Endometrial microvascular endothelial cells (primary cell): ENCODE measurements around the gene RELL2. TPM values are rescaled to one million over a fixed set of nuclear protein-coding genes. Genes with fewer than 3 reads are reported as not detected.
"Not testable (repeated sequence)": the region's sequence is repeated elsewhere in the genome, so short reads cannot be mapped to it uniquely, and the experiment has no call there.

Source experiments
- in situ Hi-C: cut with HindIII; loops from 2 replicates; pipeline ENCODE4 v1.10.0; 2017; ENCODE audit warnings: low sequenced_read_pairs, low pct_unique_long_range_greater_than_20kb; ENCODE audit errors: inconsistent ontology term
- total RNA-seq: library from RNA; depleted of rRNA; stranded (reverse); fragments of >200 nt; gene quantifications from one replicate; pipeline ENCODE4 v1.2.3, GENCODE V29; 2015; ENCODE audit errors: inconsistent ontology term

The RELL2 gene
- 9.0 TPM for total RNA-seq

GRCh38 chr5:141636413-141637122 lies at the start of gene RELL2, which contains the start of gene HDAC3:
RELL2 (plus strand) TSS chr5:141636997; CDS start chr5:141638226, 1,229 bp downstream.
HDAC3 (minus strand) TSS chr5:141636849; CDS start chr5:141636790, 59 bp downstream.
- in situ Hi-C loops = no loop called here

- in situ Hi-C loops = no loop called here
Observed at GRCh38 chr5:141590127-141590526, 46.7 kb upstream of the RELL2 start.

GRCh38 chr5:141596867-141597266 lies 39.9 kb upstream of the RELL2 start:
- in situ Hi-C loops = no loop called here

- in situ Hi-C loops = no loop called here
Observed at GRCh38 chr5:141597394-141597793, 39.4 kb upstream of the RELL2 start.

- in situ Hi-C loops = no loop called here
Observed at GRCh38 chr5:141597814-141598213, 39.0 kb upstream of the RELL2 start.

- in situ Hi-C loops = no loop called here
Observed at GRCh38 chr5:141598391-141599345, 38.1 kb upstream of the RELL2 start.

GRCh38 chr5:141602606-141603005 lies 34.2 kb upstream of the RELL2 start:
- in situ Hi-C loops = no loop called here

GRCh38 chr5:141603923-141604717 lies 32.7 kb upstream of the RELL2 start:
- in situ Hi-C loops = no loop called here

- in situ Hi-C loops = no loop called here
Observed at GRCh38 chr5:141605523-141606277, 31.1 kb upstream of the RELL2 start.

GRCh38 chr5:141608046-141608445 lies 28.8 kb upstream of the RELL2 start:
- in situ Hi-C loops = no loop called here

- in situ Hi-C loops = no loop called here
Observed at GRCh38 chr5:141608557-141608956, 28.2 kb upstream of the RELL2 start.

GRCh38 chr5:141609044-141609443 lies 27.8 kb upstream of the RELL2 start:
- in situ Hi-C loops = no loop called here

- in situ Hi-C loops = not testable (repeated sequence)
Observed at GRCh38 chr5:141609921-141610320, 26.9 kb upstream of the RELL2 start.

- in situ Hi-C loops = no loop called here
Observed at GRCh38 chr5:141611289-141611688, 25.5 kb upstream of the RELL2 start.

- in situ Hi-C loops = no loop called here
Observed at GRCh38 chr5:141613344-141613743, 23.5 kb upstream of the RELL2 start.

GRCh38 chr5:141615991-141616720 lies 20.6 kb upstream of the RELL2 start:
- in situ Hi-C loops = no loop called here

GRCh38 chr5:141617128-141617527 lies 19.7 kb upstream of the RELL2 start:
- in situ Hi-C loops = no loop called here

GRCh38 chr5:141617682-141618029 lies 19.1 kb upstream of the RELL2 start:
- in situ Hi-C loops = no loop called here
